Right lobe of liver (tissue), 4 donors: Measurements from ENCODE around the gene PCSK6.
"Not testable (repeated sequence)": the region's sequence is repeated elsewhere in the genome, so short reads cannot be mapped to it uniquely, and the experiment has no call there.

ENCODE experiments used
- CTCF ChIP-seq, 4 donors: fragments of 200-600 bp in 3 of 4; fragments of 450-650 bp in 1 of 4; IDR thresholded peaks; one replicate each; pipeline versions ENCODE4 v1.5.1 to v1.8.0; 2016 to 2022; ENCODE audit warnings: antibody characterized with exemption in 4 of 4, mild to moderate bottlenecking in 2 of 4
- POLR2A ChIP-seq: fragments of 450-650 bp; IDR thresholded peaks from one replicate; pipeline ENCODE4 v1.6.1; 2017; ENCODE audit warnings: antibody characterized with exemption, mild to moderate bottlenecking
- donor health status: DM: no; HTN: no; CAD: no.
- donor health status: DM: no; HTN: no; CAD: no.
- donor health status: DM: no; HTN: yes; CAD: no.

GRCh38 chr15:101416475-101416874 lies 73.0 kb downstream of the PCSK6 start:
- not testable (repeated sequence) for TF ChIP-seq CTCF (IDR thresholded peaks at IDR 0.05); POLR2A
